ENCODE results near the gene AUTS2. TPM values are rescaled to one million over a fixed set of nuclear protein-coding genes. Genes with fewer than 3 reads are reported as not detected.

Gene AUTS2
- total RNA-seq, 1 donor from 2014 or later: 9.9 TPM

DNA sequence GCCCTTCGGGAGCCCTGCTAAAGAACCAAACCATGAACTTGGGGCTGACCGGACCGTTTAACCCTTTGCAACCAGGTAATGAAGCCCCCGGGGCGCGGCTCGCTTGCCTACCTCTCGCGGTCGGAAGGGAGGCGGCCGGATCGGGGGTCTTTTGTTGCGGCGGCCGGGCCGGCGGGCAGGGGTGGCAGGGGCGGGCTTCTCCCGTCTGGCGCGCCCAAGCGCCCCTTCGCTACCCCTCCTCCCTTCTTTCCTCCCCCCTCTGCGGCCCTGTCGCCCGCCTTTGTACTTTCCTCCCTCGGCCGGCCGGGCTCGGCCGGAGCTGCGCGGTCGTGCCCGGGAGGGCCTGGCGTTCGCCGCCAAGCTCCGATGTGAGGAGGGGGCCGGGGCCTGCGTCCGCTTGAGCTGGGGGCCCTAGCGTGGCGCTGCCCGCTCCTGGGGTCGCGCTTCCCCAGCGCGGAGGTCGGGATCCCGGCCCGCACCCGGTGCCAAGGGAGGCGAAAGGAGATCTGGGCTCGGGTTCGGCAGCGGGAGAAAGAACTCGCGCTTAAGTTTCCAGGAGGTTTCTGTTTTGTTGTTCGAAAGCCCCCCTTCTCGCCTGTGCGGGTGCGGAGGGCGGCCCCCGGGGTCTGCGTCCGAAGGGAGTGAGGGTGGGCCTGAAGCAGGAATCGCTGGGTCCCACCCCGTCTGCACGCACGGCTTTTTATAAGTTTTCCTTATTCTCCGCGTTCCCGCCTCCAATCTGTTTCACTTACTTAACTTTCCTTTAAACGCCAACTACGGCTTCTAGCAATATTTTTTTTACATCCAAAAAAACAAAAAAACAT lies 1096.9 kb downstream of the AUTS2 start:
- no peaks in the 10 kb centered on the region for H3K27me3 ChIP-seq (ENCODE audit: control insufficient read depth, insufficient read depth, low read length)
- no peaks in the 10 kb centered on the region for H3K36me3 ChIP-seq (ENCODE audit: control insufficient read depth, insufficient read depth, low read length)
- peak overlapping the region; percentile 91 for H3K4me3 ChIP-seq (ENCODE audit: low read depth, low read length)
- no peak for DNase-seq (ENCODE audit: low read depth)
- TF ChIP-seq, protein P1, sequence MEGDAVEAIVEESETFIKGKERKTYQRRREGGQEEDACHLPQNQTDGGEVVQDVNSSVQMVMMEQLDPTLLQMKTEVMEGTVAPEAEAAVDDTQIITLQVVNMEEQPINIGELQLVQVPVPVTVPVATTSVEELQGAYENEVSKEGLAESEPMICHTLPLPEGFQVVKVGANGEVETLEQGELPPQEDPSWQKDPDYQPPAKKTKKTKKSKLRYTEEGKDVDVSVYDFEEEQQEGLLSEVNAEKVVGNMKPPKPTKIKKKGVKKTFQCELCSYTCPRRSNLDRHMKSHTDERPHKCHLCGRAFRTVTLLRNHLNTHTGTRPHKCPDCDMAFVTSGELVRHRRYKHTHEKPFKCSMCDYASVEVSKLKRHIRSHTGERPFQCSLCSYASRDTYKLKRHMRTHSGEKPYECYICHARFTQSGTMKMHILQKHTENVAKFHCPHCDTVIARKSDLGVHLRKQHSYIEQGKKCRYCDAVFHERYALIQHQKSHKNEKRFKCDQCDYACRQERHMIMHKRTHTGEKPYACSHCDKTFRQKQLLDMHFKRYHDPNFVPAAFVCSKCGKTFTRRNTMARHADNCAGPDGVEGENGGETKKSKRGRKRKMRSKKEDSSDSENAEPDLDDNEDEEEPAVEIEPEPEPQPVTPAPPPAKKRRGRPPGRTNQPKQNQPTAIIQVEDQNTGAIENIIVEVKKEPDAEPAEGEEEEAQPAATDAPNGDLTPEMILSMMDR (IDR thresholded peaks at IDR 0.05; ENCODE audit: insufficient read depth, low read length, poor library complexity, severe bottlenecking): no peak

DNA sequence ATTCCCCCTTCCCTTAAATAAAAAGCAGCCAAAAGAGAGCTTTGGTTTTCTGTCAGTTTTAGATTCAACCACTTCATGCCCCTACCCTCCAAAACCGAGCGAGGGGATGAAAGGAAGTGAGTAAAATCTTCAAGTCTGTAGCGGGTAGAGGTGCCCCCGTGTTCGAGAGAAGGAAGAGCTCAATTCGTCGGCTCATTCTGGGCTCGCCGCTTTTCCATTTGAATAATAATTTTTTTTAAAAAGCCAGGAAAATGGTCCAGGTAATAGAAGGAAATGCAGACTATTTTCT lies 1097.5 kb downstream of the AUTS2 start:
- Histone ChIP-seq H3K27me3 (ENCODE audit: control insufficient read depth, insufficient read depth, low read length) (no peaks in the 10 kb centered on the region), H3K36me3 (ENCODE audit: control insufficient read depth, insufficient read depth, low read length) (no peaks in the 10 kb centered on the region), H3K4me3 (ENCODE audit: low read depth, low read length) (peak overlapping the region; percentile 91)
- TF ChIP-seq, protein P1 (IDR thresholded peaks at IDR 0.05; ENCODE audit: insufficient read depth, low read length, poor library complexity, severe bottlenecking): no peak
- no peak for DNase-seq (ENCODE audit: low read depth)

- TF ChIP-seq, protein P1 (IDR thresholded peaks at IDR 0.05; ENCODE audit: insufficient read depth, low read length, poor library complexity, severe bottlenecking): no peak
- H3K27me3 ChIP-seq (ENCODE audit: control insufficient read depth, insufficient read depth, low read length): no peaks in the 10 kb centered on the region
- DNase-seq (ENCODE audit: low read depth): no peak
- peak overlapping the region; percentile 91 for H3K4me3 ChIP-seq (ENCODE audit: low read depth, low read length)
- no peaks in the 10 kb centered on the region for H3K36me3 ChIP-seq (ENCODE audit: control insufficient read depth, insufficient read depth, low read length)
These were observed 1098.0 kb downstream of the AUTS2 start for GRCh38 chr7:70696201-70696754.

- no peaks in the 10 kb centered on the region for H3K36me3 ChIP-seq (ENCODE audit: control insufficient read depth, insufficient read depth, low read length)
- no peaks in the 10 kb centered on the region for H3K27me3 ChIP-seq (ENCODE audit: control insufficient read depth, insufficient read depth, low read length)
- H3K4me3 ChIP-seq (ENCODE audit: low read depth, low read length): no peak overlapping the region
- TF ChIP-seq, protein P1 (IDR thresholded peaks at IDR 0.05; ENCODE audit: insufficient read depth, low read length, poor library complexity, severe bottlenecking): peak; percentile 91
- DNase-seq (ENCODE audit: low read depth): no peak
These were observed 1100.1 kb downstream of the AUTS2 start for GRCh38 chr7:70698219-70698832.

DNA sequence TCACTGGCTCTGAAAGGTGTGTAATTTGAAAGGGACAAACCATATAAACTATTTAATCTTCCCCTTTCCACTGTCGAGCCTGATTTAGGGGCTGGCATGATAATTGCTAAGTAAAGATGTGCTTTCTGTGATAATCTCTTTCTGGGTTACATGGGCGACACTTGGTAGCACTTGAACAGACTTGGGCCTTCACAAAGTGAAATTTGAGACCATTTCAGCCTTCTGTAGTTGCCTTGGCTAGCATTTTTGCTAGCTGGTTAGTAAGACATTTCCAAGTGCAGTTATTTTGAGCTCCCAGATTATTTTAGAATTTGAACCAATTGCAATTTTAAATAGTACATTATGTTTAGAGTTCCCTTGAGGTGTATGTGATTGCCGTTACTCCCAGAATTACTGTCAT lies 1101.0 kb downstream of the AUTS2 start:
- no peaks in the 10 kb centered on the region for H3K27me3 ChIP-seq (ENCODE audit: control insufficient read depth, insufficient read depth, low read length)
- no peaks in the 10 kb centered on the region for H3K36me3 ChIP-seq (ENCODE audit: control insufficient read depth, insufficient read depth, low read length)
- TF ChIP-seq, protein P1 (IDR thresholded peaks at IDR 0.05; ENCODE audit: insufficient read depth, low read length, poor library complexity, severe bottlenecking): no peak
- no peak overlapping the region for H3K4me3 ChIP-seq (ENCODE audit: low read depth, low read length)
- no peak for DNase-seq (ENCODE audit: low read depth)

Data from kidney epithelial cell (primary cell).